GM12891 (cell line): Measurements from ENCODE around the gene IRX4.

Experiments used
- POLR2A ChIP-seq: IDR thresholded peaks from 2 replicates; pipeline ENCODE4 v1.6.1; 2011; ENCODE audit warnings: low read depth, low read length, control low read depth
- POLR2AphosphoS5 ChIP-seq: IDR thresholded peaks from 2 replicates; pipeline ENCODE4 v1.6.1; 2011; ENCODE audit warnings: low read depth, low read length, control low read depth

GRCh38 chr5:1891391-1891790 lies 8.7 kb upstream of the IRX4 start:
- TF ChIP-seq POLR2A: no peak
- TF ChIP-seq POLR2AphosphoS5: no peak
